NCI-H82 (cell line): ENCODE data around the gene KCTD5.

Experiments used
- DNase-seq: peaks from one replicate; lab custom pipeline; 2025; lab: John Stamatoyannopoulos, UW

Gene KCTD5

DNA sequence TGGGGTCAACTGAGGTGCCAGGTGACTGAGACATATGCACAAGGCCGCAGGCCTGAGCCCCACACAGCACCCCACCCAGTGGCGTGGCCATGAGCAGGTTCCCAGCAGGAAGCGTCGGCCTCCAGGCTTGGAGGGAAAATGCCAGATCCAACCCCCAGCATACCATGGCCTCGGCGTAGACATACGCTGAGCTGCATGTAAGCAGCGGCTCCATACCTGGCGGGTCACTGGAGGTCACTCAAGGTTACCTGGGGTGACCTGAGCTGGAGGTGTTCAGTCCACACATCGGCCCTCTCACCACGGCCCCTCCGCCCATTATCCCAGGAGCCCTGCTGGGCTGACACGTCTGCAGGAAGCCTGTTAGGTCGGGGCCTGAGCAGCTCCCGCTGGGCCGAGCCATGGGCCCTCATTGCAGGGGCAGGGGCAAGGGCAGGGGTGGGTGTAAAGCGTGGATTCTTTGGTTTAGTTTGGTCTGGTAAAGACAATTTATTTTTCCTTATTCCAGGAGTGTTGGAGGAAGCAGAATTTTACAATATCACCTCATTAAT lies 15.2 kb downstream of the KCTD5 start:
- DNase-seq = no peak

- no peak for DNase-seq
Observed at GRCh38 chr16:2698103-2698870, 16.0 kb downstream of the KCTD5 start.

DNA sequence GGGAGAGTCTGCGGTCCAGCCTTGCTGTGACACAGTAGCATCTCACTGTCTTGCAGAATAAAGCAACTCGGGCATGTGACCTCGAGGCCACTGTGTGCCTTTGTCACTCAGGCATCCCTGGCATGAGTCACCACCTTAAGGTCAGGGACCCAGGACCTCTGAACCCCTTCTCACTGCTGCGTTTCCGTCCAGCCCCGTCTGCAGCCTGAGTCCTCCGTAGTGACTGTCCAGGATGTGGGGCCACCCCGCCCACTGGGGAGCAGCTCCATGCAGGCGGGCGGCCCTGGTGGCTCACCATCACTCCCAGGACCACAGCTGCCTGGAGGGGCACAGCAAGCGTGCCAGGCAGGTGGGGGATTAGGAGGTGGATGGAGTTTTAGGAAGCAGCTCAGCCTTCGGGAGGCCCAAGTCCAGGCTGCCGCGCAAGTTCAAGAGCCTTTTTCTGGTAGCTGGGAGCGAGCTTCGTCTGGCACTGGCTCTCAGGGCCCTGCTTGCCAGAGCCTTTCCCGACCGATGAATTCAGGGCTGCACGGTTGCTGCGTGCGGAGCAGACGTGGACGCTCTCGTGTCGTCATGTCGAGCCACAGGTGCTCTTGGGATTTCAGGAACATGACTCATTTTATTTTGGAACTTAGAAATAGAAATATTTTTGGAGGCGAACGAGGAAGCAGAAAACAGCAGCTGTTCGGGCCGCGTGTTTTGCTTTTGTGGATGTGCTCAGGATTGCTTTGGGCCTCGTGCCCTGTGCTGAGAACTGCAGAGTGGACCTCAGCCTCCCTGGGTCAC lies 16.8 kb downstream of the KCTD5 start:
- no peak for DNase-seq

GRCh38 chr16:2699791-2700600 lies 17.7 kb downstream of the KCTD5 start:
- DNase-seq = no peak

DNA sequence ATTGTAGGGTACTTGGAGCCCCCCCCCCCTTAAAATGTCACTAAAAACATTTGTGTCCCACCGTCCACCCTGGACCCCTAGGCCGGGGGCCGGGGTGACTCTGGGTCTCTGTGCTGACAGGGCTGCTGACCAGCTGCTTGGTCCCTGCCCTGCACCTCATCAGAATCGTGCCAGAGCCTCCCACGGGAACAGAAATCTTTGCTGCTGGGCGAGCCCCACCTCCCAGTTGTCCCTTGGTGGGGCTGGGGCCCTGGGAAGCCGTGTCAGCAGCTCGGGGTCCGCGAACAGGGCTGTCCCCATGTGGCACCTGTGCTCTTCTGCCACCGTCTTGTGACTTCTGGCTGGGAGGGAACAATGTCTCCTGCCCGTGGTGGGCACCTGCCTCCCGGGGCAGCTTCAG lies 18.5 kb downstream of the KCTD5 start:
- no peak for DNase-seq

DNA sequence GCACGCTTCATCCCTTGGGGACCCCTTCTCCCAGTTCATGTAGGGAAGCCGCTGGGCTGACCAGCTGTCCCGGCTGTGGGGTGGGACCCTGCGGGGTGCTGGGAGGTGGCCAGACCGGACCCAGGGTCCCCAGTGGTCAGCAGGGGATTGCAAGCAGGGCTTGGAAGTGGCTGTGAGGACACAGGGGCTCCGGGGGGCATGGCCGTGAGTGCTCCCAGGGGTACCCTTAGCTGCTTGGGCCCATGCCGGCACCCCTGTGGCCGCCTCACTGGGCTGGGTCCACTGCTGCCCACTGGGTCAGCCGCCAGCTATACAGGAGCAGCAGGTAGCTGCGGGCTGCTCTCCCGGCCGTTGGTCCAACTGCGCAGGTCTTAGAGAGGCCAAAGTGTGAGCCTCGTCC lies 18.9 kb downstream of the KCTD5 start:
- no peak for DNase-seq

- DNase-seq = no peak
Observed at GRCh38 chr16:2701713-2702437, 19.6 kb downstream of the KCTD5 start.

DNA sequence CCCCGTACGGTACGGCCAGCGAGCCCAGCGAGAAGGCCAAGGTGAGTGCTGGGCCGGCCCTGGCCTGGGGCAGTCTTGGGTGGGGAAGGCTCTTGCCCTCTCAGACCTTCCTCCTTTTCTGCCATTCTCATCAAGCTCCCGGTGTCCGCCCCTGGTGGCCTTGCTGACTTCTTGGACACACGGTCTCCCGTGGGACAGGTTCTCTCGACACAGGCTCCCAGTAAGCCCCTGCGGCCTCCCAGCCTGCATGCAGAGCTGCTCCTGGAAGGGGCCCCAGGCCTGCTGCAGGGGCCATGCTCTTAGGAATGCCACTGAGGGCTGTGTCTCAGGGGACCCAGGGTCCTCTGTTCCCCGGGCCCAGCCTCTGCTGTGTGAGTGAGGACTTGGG lies 20.1 kb downstream of the KCTD5 start:
- no peak for DNase-seq

DNA sequence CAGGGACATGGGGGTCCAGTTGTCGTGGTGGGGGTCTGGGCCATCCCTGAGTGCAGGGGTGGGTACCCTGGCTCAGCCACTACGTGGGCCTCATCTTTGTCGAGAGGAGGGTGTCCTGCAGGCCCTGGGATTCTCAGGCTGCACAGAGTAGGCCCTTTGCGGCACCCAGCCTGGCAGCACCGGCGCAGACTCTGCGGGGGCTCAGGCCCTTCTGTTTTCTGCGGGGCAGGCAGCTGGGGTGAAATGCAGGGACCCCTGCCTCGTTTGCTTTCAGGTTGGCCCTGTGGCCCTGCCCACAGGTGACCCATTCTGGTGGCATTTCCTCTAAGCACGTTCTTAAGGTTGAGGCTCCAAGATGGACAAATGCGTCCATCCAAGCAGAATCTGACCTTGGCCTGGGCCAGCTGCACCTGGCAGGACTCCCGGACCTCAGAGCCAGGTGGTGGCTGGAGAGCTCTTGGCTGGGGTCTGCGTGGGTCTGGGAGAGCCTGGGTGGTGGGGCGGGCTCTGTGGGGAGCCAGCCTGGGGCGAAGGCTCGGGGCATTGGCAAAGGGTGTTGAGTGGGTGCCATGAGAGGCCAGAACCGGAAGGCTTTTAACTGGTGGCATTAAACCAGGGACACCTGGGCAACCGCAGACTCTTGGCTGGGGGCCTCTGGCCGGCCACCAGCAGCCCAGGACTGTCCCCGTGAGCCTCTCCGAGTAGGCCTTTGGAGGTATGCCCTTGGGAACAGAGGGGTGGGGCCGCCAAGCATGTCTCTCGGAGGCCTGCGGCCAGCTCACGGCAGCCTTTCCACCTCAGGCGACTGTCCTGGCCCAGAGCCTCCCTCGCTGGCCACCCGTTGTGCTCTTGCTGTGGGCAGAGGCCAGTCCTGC lies 20.8 kb downstream of the KCTD5 start:
- no peak for DNase-seq

DNA sequence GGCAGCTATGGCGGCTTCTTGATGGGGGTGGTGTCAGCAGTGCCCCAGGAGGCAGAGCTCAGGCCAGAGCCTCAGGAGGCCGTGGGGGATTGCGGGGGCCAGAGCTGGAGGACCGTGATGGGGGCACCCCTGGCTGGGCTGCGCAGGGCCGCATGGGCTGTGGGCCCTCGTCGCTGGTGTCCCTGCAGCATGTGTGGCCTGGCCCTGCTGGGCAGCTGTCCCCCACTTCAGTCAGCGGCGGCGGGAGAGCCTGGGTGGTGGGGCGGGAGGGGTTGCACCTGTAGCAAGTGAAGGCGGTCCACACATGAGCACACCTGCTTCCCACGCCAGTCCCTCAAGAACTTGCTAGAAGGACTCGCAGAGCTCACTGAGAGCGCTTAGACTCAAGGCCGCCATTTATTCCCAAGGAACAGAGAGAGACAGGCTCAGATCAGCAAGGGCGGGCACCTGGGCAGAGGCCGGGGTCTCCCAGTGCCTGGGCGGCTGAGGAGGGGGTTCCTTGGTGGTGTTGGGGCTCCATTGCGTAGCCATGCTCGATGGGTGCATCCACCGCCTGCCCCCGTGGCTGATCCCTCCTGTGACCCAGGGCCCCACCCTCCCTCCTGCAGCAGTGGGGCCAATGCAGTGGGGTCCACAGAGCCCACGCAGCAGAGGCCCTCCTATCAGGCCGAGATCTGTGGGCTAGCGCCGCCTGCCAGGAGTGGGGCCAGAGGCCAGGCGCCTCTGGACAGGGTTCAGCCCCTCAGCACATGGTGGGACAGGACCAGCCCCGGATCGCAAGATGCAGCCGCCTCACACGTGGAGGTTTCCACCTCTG lies 22.1 kb downstream of the KCTD5 start:
- no peak for DNase-seq

DNA sequence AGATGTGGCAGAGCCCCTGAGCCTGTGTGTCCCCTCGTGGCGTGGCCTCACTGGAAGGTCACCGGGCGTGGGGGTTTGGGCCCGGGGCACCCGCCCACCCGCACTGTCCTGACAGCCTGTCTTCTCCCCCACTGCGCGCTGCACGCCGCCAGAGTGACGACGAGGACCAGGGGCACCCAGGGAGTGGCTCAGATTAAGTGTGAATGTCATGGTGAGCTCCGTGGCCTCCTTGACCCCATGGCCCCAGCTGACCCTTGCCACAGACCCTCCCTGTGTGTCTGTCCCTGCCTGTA lies 22.6 kb downstream of the KCTD5 start:
- DNase-seq = no peak

GRCh38 chr16:2705351-2705750 lies 23.0 kb downstream of the KCTD5 start:
- DNase-seq = no peak

- no peak for DNase-seq
Observed at GRCh38 chr16:2706085-2706484, 23.8 kb downstream of the KCTD5 start.

DNA sequence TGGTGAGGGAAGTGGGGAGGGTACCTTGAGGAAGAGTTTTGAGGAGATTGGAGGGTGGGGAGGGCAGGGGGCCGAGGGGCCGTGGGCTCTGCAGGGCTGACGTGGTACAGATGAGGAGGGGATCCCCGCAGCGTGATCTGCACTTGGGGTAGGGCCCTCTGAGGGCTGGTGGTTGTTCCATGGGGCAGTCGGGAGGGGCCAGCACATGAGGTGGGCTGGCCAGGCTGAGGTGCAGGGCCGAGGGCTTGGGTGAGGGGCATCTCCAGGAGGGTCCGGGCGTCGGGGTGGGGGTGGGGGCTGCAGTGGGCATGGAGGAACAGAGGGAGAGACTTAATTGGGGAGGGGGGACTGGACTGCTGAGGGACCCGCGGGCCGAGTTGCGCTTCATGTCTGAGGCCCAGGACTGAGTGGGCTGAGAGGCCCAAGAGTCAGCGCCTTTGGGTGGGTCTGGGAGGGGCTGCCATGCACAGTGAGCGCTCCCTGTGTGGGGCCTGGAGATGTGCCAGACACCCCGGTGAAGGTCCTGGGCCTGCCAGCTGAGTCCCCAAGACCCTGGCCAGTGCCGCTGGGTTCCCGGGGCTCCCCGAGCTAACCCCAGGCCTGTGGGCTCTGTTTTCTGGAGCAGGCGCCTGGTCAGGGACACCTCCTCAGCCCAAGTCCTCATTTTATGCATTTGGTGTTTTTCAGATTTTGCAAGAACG lies 24.4 kb downstream of the KCTD5 start:
- DNase-seq = no peak

DNA sequence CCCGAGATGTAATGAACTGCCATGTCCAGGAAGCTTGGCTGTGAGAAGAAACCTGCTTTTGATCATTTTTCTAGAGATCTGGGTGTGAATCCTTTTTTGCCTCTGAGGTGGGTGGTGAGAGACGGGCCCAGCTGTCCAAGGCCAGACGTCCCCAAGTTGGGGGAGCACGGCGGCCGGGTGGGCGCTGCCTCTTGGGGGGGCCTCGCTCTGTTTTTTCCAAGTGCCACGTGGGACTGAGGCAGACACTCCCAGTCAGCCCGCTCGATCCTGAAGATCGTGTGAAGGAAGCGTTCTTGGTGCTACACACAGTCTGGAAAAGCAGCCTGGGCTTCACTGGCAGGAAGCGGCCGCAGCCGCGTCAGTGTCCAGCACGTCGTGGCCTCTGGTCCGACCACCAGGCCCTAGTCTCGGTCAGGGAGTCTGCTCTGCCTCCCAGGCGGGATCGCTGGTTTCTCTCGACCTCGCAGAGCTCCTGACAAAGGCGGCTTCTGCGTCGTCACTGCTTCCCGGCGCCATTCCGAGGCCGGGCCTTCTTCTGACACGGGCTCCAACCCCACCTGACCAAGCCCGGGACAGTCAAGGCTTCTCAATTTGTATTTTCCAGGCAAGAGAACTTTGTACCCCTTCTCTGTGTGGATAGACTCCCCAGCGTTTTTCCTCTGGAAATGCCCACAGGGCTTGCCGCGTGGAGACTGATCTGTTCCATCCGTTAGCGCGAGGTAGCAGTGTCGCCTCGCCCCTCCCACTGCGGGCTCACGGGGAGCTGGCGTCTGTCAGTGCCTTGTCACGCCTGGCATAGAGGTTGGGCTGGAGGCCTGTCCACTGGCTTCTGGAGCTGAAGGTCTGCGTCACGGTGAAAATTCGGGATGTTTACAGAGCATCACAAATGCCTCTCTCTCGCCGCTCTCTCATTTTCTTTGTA lies 25.3 kb downstream of the KCTD5 start:
- DNase-seq = no peak

GRCh38 chr16:2708290-2708639 lies 25.9 kb downstream of the KCTD5 start:
- no peak for DNase-seq

DNA sequence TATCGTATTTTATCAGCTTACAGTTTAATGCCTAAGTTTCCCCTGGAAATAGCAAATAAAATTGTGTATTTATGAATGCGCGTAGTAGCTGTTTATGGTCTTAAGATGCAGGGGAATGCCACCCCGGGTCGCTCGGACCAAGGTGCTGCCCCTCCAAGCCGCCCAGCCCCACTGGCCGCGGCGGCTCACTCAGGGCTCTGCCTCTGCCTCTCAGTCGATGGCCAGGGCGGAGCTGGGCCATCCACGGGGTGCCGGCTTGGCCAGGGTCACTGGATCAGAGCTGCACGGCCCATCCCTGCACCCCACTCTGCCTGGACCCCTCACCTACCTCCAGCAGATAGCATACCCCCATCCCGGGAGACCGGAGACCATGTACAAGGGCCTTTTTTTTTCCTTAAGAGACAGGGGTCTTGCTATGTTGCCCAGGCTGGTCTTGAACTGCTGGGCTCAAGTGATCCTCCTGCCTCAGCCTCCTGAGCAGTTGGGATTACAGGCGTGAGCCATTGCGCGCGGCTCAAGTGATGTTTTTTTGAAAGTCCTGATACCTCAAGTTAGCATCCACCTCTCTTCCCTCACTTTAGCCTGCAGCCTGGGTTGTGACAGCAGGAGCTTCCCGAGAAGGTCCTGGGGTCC lies 26.7 kb downstream of the KCTD5 start:
- no peak for DNase-seq

GRCh38 chr16:2709588-2709984 lies 27.3 kb downstream of the KCTD5 start:
- DNase-seq = no peak
